DMS 273 (cell line): ENCODE results near the gene SPRY2.

Experiments used
- DNase-seq: peaks from one replicate; lab custom pipeline; 2025; ENCODE audit not compliant: unreplicated experiment; lab: John Stamatoyannopoulos, UW

Gene SPRY2

DNA sequence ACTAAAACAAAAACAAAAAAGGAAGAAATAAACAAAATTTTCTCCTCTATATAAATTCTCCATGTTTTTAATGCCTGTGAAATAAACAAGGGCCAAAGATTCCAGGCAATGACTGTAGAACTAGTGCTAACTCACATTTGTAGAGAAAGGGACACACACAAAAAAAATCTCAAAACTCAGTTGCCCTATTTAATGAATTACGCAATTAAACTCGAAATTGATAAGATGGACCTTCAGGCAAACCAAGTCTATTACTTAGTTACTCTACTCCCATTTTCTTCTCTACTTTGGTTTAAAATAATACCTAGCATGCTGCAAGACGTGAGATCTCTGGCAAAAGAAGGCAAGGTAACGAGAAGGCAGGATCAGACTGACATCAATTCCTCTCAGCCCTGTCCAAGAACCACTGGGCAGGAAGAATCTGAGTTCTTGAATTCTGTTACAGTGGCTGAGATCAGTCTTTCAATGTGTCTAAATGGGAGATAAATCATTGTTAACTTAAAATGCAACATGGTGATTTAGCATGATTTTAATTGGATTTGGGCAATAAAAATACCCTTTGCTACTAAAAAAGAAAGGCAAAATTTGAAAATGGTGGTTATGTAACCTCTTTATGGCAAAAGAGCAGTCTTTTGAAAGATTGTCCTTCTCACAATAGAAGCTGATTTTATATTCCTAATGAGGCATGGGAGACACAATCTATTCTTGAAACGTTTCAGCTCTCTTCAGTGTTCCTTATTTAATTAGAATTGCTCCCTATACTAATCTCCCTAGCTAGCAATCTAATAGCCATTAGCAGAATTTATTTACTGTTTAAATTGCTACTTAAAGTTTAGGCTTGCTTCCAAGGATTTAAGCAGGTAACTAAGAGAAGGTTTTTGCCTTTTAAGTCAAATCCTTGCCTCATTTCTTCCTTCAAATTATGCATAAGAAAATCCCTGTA lies 25.9 kb downstream of the SPRY2 start:
- DNase-seq, result no peak

DNA sequence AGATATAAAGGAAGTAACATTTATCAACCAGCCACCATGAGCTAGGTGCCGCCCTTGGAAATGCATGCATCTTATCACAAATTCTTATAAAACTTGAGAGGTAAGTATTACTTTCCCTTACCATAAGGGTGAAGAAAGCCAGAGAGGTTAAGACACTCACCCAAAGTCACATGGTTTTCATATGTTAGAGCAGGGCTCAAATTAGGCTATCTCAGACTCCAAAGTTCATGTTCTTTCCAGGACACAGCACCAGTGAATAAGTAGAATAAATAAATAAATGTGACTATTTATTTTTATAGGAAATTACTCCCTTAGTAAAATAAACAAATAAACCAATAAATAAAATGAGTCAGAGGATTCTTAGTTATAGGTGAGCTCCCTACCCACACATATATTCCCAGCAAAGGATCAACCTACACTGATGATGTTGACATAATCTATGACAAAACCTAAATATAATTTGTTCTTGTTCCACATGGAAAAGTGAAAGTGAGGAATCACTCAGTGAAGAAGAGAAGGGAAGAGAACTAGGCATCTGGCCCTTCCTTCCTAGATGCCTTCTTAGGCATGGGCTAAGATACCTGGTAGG lies 27.2 kb downstream of the SPRY2 start:
- no peak for DNase-seq

DNA sequence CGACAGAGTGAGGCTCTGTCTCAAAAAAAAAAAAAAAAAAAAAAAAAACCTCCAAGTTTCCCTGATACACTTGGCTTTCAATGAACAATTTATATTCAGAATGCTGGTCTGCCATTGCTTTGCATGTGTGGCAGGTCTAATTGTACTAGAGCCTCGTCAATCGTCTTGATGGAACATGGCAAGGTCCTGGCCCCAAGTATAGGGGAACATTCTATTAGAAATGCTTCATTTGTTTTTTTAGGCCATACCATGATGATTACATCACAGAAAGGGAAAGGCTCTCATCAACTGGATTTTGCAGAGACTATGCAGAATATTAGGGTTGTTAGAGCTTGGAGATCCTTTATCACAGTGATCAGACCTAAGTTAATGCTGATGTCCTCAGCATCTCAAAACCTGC lies 28.0 kb downstream of the SPRY2 start:
- no peak for DNase-seq

DNA sequence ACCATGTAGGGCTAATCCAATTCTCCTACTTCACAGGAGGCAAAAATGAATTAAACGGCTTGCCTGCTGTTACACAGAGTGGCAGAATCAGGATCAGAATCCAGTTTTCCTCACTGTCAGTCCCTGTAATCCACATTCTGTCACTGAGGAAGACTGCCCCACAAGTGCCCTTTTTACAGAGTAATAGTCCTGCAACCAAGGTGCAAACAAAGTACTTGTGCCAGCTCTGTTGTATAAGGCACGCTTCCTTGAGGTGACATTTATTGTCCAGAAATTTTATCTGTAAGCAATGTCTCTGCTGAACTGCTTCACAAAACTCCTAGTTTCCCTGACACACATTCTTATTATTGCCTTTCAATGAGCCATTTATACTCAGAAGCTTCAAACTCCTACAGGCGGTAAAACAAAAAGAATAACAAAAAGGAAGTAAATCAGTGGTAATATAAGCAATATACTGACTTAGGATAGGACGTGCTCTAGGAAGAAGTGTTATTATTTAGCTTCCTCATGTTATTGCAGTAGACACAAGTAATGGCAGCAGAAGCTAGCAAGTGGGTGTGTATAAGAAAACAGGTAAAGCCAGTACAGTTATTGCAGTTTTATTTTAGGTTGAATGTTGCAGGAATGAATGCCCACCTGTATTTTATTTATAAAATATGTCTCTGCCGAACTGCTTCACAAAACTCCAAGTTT lies 28.8 kb downstream of the SPRY2 start:
- DNase-seq, result no peak

DNA sequence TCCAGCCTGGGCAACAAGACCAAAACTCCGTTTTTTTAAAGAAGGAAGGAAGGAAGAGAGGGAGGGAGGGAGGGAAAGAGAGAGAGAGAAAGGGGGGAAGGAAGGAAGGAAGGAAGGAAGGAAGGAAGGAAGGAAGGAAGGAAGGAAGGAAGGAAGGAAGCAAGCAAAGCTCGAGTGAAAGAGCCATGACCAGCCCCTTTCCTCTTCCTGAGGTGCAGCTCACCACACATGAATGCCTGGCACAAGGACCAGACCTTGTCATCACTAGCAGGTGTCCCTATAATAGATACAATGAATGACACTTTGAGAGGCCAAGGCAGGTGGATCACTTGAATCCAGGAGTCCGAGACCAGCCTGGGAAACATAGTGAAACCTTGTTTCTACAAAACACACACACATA lies 31.0 kb downstream of the SPRY2 start:
- DNase-seq, result no peak

DNA sequence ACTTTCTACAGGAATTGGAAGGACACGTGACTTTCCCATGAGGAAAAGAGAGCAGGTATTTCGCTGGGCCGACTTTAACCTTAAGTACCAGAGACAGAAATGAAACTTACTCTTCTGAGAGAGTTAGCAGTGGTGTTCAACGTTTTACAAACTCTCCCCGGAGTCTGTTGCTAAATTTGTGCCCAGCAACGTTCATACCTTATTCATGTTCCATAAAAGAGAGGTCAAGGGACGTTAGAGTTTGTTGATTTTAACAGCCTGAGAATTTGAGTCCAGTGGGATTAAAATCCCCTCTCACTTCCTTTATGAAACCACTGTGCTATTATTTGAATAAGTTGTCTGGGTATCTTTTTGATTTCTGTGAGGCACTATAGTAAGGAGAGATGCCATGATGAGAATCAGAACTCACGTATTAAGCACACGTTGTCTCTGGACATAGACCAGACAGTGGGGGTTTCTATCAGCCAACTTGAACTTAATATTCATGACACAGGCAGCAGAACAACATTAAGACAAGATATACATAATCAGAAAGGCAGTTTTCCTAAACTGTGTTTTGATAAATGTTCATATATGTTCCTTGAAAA lies 33.4 kb downstream of the SPRY2 start:
- DNase-seq, result no peak

DNA sequence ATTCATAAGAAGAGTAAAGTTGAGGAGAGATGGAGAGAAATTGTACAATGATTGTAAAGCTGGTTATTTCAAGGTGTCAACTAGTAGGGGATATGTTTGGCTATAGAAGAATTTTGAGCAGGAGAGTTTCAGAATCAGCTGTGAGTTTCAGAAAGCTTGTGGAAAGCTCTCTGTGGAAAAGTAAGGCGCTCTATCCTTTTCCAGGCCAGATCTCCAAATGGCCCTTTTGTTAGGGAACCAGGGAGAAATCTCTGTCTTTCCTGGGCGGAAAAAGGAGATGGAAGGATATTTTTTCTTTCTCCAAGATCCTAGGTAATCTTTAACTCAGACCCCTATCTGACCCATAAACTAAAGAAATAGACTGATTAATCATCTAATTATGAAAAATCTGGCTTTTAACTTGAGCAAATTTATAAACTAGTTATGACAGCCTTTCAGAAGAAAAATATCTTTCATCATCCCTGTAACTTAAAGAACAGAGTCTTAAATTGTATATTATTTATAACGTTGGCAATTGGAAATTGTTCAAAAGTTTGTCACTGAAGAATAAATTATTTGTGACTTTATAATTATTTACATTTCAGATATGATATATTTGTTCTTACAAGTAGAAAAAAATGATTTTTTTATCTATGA lies 34.5 kb downstream of the SPRY2 start:
- no peak for DNase-seq

DNA sequence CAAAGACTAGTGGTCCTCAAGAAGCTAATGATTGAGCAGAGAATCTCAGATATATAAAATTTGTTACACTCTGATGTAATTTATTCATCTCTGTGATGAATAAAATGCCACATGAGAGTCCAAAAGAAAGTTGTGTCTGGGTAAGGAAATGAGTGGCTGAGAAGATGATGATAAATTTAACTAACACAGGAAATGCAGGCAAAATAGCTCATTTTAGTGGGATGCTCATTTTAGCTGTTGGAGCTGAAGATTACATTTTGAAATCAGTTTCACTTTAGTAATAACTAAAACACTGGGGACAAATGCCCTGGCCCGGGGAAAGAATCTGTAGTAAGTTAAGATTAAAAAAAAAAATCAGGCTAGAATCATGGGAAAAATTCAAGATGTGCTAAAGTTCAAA lies 35.2 kb downstream of the SPRY2 start:
- no peak for DNase-seq

DNA sequence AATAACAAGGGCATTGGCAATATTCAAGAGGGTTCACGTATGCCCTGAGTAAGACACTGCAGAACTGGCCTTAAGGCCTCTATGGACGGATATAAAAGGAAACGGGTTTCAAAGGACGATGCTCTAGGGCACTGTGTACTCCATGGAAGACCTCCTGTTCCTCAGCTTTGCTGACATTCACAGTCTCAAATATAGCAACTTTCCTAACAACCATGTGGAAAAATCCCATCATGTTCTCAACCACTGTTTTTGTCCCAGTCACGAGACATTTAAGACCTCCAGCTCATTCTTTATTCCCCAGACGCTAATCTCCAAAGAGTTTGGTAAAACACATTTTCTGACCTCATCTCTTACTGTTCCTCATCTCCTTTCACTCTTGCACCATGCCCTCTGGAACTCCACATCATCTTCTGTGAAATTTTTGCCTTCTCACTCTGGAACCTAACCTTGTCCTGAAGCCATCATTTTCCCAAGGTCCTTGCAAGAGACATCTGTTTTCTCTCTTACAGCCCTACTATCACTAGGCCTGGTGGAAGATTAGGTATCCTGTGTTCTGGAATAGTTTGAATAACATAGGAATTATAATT lies 37.6 kb downstream of the SPRY2 start:
- DNase-seq, result no peak

DNA sequence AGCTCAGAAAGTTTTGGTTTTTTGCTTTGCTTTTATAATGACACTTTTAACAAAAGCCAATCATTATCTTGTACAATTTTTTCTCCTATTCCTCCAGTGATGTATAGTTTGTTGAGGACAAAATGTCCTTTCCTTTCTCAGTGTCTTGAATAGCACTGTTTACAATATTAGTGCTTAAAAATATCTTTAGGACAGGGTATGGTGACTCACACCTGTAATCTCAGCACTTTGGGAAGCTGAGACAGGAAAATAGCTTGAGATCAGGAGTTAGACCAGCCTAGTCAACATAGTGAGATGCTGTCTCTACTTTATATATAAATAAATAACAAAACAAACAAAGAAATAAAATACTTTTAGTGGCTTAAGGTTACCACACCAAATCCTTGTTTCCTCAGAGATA lies 41.9 kb downstream of the SPRY2 start:
- DNase-seq, result no peak

DNA sequence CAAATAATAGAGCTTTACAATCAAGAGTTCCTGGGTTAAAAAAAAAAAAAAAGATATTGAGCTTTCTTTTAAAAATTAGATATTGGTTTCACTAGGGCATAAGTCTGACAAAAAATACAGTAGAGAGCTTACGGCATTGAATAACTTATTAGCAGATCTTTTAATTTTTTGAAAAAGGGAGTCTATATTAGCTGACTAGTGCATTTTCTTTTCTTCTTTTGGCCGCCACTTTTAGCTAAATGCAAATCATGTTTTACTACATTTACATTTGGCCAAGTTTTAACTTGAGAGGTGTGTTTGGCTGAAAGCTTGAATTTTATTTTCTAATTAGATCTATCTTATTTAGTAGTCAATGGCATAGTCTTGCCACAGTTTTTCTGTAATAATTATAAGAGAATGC lies 43.4 kb downstream of the SPRY2 start:
- DNase-seq, result no peak

DNA sequence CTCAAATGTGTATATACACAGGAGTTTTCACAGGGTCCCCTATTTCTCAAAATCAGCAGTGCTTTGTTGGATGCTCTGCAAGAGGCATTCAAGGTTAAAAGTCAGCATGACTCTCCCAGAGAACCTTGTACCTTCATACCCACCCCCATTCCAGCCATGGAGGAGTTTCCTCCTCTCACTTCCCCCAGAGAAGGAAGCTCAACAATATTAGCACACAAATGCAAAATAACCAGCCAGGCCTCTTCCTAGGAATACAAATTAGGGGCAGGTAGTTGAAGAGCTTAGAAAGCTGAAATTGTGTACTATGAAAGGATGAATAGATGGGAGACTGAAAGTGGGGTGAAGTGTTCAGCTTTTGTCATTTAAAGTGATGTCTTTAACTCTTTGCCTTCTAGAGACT lies 43.8 kb downstream of the SPRY2 start:
- DNase-seq, result no peak

DNA sequence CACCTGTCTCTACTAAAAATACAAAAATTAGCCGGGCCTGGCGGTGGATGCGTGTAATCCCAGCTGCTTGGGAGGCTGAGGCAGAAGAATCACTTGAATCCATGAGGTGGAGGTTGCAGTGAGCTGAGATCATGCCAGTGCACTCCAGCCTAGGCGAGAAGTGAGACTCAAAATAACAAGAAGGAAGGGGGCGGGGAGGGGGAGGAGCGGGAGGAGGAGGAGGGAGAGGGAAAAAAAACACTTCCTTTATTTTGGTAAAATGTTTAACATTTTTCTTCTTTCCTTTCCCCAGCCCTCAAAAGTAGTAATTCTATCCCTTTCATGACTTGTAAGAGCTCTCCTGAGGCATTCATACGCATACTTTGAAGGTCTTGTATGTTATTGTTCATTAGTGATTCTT lies 44.3 kb downstream of the SPRY2 start:
- DNase-seq, result no peak

DNA sequence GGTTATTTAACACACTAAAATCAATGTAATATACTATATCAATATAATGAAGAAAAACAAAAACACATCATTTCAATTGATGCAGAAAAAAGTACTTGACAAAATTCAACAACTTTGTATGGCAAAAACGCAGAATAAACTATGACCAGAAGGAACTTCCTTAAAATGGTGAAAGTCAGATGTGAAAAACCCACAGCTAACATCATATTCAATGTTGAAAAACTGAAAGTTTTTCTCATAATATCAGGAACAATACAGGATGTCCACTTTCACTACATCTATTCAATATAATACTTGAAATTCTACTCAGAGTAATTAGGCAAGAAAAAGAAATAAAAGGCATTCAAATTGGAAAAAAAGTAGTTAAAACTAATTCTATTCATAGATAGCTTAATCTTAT lies 50.3 kb downstream of the SPRY2 start:
- no peak for DNase-seq
